Activated CD8-positive, alpha-beta memory T cell treated with anti-CD3 and anti-CD28 coated beads for 36 hours (primary cell): ENCODE measurements around the gene TOX4. TPM values are rescaled to one million over a fixed set of nuclear protein-coding genes. Genes with fewer than 3 reads are reported as not detected.
"Not testable (repeated sequence)": the region's sequence is repeated elsewhere in the genome, so short reads cannot be mapped to it uniquely, and the experiment has no call there.

Source experiments
- CTCF ChIA-PET: fragments of 350-600 bp; sonication (Branson Sonifier 250); formaldehyde crosslinking; loops from one replicate; lab custom pipeline; 2021; ENCODE audit warnings: antibody characterized with exemption; lab: Charles Lee
- POLR2A ChIA-PET: fragments of 350-600 bp; sonication (Branson Sonifier 250); formaldehyde crosslinking; loops from one replicate; lab custom pipeline; 2021; ENCODE audit warnings: antibody characterized with exemption; lab: Charles Lee
- total RNA-seq, 2 experiments: library from RNA; stranded (reverse); gene quantifications; one replicate each; pipeline ENCODE4 v1.2.3, GENCODE V29; 2021

The TOX4 gene
- total RNA-seq, 2 experiments from 2014 or later, result 73.6 to 76.2 TPM

GRCh38 chr14:21525571-21525961 lies 48.6 kb downstream of the TOX4 start:
- POLR2A ChIA-PET, result interaction anchor here (1.8 kb wide), 1 partner anchor 15 kb away, joined by 18 read pairs; the partner anchor contains the start of gene METTL3
- CTCF ChIA-PET, result interaction anchor here (1.0 to 1.5 kb wide), 4 partner anchors 14 to 48 kb away, joined by 3 to 6 read pairs (median 4); partner anchors contain the start of genes METTL3 and TOX4

DNA sequence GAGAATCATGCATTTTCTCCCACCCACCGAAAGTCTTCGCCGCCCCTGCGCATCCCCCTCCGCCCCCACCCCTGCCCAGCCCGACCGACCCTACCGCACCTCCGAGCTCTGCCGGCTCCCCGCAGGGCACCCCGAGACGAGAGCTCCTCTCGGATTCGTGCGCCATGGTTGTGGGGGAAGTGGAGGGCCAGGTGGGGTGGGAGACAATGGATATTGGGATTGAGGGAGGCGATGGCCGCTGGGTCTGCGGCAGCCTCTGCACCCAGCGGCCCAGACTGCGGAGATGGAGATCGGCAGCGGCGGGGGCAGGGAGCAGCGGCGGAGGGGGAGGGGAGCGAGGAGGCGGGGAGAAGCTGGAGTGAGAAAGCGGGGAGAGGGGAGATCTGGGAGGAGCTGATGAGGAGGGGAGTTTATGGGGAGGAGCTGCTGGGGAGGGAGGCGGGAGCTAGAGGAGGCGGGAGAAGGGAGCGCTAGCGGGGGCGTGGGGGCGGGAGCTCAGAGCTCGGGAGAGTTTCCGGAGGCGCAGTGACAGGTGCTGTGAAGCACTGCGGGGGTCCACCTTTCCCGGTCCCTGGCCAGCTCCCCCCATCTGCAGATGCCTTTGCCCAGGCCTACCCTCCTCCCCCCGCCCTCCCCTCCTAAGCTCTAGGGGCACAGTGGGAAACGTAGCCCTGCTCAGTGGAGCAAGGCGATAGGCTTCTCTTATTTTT lies 49.1 kb downstream of the TOX4 start, which contains the start of gene SALL2:
Gene SALL2 (minus strand): TSS at position 385 of the 710 bp plus-strand sequence. CDS start 219 bp downstream, at position 166.
- POLR2A ChIA-PET, result interaction anchor here (0.6 to 1.8 kb wide), 3 partner anchors 16 to 81 kb away, joined by 3 to 18 read pairs (median 3); partner anchors contain the start of gene METTL3

DNA sequence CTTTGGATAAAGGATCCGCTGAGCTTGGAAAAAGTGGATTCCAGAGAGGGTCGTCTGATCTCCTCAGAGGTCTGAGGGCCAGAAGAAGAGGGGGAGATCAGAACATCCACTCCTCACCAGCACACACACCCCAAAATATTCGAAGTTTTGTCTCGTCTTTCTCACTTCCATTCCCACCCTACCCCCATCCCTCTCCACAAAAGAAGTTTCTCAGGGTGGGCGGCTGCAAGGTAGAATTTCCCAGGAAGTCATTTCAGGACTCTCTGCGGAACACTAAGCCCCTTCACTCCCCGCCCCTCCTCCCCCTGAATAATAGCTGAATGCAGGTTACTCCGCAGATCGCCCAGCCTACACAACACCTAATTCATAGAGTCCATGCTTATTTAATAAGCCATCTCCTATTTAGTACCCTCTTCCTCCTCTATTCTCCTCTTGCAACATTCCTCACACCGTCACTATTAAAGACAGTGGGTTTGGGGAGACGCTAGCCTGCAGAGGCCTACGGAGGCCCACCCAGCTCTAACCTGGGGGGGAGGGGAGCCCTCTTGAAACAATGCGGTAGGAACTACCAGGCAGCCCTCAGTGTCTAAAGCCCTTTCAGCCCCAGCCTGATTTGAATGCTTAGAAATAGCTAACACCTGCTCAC lies 49.8 kb downstream of the TOX4 start:
- ChIA-PET CTCF (interaction anchor here (0.9 to 1.5 kb wide), 5 partner anchors 15 to 50 kb away, joined by 3 to 6 read pairs (median 4); partner anchors contain the start of genes METTL3 and TOX4), POLR2A (interaction anchor here (0.6 to 1.8 kb wide), 5 partner anchors 16 to 225 kb away, joined by 3 to 18 read pairs (median 3); partner anchors contain the start of gene METTL3)

More for the DNA sequence above, 49.1 kb downstream of the TOX4 start, which contains the start of gene SALL2:
- CTCF ChIA-PET, result interaction anchor here (0.9 to 1.5 kb wide), 5 partner anchors 15 to 49 kb away, joined by 3 to 6 read pairs (median 4); partner anchors contain the start of genes METTL3 and TOX4

- POLR2A ChIA-PET, result interaction anchor here (0.6 to 1.8 kb wide), 3 partner anchors 17 to 226 kb away, joined by 3 to 18 read pairs (median 5); partner anchors contain the start of gene METTL3
- CTCF ChIA-PET, result no interaction called here
Observed at GRCh38 chr14:21527318-21527679, 50.3 kb downstream of the TOX4 start.

DNA sequence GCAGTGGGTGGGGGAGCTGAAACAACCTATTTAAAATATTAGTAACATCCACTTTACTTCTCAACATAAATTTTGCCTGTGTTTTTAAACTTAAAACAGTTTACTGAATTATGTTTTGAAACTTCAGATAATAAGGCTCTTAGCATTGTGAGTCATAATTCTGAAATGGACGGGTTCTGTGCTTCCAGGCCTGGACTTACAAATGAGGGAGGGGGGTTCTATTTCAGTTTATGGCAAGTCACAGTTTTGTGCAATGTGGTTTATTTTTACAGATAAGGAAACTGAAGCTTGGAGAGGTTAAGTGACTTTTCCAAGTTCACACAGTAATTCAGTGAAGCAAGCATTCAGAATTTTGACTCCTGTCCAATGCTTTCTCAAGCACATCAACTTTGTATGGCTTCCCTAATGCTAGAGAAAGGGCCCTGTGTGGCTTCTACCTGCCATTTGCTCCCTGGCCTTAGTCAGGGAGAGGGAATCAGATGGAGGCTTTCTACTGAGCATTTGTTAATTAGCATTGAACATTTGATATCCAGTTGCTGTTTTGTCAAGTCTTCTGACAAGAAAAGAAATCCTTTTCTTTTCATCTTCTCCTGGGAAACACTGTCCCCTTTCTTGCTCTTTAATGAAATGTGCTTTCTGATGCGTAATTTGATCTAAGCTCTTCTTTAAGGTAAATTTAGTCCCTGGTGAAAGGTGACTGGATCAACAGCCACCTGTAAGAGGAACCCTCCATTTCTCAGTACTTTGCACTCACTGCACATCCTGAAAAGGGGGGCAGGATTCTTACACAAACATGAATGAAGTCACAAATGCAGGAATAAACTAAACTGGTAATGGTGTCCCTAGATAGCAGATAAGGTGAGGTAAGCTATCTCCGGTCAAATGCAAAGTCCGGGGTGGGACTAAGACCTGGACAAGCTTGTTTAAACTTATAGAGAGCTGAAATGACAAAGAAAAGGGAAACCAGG lies 51.7 kb downstream of the TOX4 start:
- ChIA-PET POLR2A (no interaction called here), CTCF (no interaction called here)

DNA sequence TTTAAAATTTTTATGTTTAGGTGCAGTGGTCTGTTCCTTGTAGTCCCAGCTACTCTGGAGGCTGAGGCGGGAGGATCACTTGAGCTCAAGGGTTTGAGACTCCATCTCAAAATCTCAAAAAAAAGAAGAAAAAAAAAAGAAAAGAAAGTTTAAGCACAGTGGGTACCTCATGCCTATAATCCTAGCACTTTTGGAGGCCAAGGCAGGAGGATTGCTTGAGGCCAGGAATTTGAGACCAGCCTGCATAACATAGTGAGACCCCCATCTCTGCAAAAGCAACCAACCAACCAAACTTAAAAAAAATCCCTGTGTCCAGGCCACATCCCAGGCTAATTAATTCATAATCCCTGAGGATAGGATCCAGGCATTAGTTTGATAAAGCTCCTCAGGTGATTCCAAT lies 52.5 kb downstream of the TOX4 start:
- ChIA-PET POLR2A (no interaction called here), CTCF (no interaction called here)

- ChIA-PET POLR2A (no interaction called here), CTCF (no interaction called here)
Observed at GRCh38 chr14:21533294-21533693, 56.3 kb downstream of the TOX4 start.

- CTCF ChIA-PET, result no interaction called here
- POLR2A ChIA-PET, result no interaction called here
Observed at GRCh38 chr14:21534576-21534975, 57.6 kb downstream of the TOX4 start.

DNA sequence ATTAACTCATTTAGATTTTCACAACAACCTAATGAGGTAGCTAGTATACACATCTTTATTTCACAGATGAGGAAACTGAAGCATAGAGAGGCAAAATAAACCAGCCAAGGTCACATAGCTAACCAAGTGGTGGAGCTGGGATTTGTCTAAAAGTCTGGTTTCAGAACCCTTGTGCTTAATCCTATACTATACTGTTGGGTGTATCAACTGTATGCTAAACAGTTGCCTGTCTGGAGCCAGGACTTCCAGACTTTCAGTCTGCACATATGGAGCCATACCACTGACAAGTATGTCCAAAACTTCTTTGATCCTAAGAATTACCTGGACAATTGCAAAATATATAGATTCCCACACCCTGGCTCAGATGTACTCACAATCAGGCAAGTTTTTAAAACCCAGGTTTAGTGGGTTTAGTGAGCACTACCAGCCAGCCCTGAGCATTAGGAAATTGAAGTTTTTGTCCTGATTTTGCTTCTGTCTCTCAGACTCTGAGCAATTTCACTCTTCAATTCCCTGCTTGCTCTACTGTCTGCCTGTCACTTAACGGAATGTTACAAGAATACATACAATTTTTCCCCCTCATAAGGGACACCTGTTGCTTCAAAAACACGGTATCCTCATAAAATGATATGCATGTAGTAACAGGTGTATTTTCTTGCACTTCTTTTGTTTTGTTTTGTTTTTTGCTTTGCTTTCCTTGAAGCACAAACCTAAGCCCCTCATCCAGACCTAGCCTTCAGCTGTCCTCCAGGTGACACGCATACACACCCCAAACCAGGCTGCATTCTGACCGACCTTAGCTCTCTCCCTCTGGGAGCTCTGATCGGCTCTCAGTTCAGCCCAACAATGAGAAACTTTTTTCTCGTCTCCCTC lies 58.8 kb downstream of the TOX4 start:
- CTCF ChIA-PET, result interaction anchor here (0.6 kb wide), 1 partner anchor 66 kb away, joined by 3 read pairs; no protein-coding TSS in a partner anchor
- POLR2A ChIA-PET, result no interaction called here

- ChIA-PET POLR2A (no interaction called here), CTCF (no interaction called here)
Observed at GRCh38 chr14:21536418-21537089, 59.6 kb downstream of the TOX4 start.

DNA sequence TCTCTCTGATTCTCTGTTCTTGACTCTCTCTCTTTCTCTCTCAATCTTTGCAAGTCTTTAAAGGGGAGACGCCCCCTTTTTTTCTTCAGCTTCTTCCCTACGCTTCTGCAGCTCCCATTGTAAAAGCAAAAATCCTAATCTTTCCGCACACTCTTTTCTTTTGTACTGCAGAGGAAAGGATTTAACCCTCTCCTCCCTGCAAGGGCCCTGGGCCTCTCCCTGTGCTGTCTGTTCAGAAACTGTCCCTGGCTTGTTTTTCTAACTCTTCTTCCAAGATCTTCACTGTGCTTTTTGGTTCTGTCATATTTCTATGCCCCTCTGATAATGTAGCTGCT lies 60.1 kb downstream of the TOX4 start:
- CTCF ChIA-PET, result no interaction called here
- POLR2A ChIA-PET, result no interaction called here

DNA sequence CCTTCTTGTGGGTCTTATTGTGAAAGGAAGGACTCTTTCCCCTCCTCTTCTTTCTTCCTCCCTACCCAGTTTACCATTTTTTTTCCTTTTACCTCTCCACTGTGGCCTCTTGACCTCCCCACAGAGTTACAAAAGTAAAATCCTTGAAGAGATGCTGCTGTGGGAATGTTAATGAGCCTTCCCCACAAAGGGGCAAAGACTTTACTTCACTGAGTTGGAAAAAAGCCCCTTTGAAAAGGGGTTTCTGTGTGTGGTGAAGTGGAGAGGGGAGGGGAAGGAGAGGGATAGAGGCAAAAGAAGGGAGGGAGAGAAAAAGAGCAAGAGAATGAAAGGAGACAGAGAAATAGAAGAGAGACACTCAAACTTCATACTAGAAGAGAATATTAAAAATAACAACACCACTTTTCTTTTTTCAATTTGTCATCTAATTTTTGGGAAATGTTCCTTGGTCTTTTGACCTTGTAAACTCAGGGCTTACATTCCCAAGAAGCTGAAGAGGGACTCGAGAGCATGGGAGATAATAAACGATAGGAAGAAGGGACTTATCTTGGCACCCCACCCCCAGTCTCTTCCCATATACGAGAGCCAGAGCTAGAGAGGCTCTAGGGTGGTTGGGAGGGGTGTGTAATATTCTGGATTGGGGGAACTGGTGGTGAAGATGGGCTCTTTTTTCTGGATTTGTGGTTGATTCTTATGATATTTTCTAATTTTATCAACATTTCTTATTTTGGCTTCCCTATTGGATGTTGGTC lies 62.4 kb downstream of the TOX4 start:
- ChIA-PET POLR2A (no interaction called here), CTCF (interaction anchor here (1.2 kb wide), 1 partner anchor 20 kb away, joined by 3 read pairs; no protein-coding TSS in a partner anchor)

GRCh38 chr14:21541413-21542074 lies 64.5 kb downstream of the TOX4 start:
- ChIA-PET POLR2A (no interaction called here), CTCF (interaction anchor here (0.7 kb wide), 2 partner anchors 14 to 17 kb away, joined by 3 read pairs; no protein-coding TSS in a partner anchor)

DNA sequence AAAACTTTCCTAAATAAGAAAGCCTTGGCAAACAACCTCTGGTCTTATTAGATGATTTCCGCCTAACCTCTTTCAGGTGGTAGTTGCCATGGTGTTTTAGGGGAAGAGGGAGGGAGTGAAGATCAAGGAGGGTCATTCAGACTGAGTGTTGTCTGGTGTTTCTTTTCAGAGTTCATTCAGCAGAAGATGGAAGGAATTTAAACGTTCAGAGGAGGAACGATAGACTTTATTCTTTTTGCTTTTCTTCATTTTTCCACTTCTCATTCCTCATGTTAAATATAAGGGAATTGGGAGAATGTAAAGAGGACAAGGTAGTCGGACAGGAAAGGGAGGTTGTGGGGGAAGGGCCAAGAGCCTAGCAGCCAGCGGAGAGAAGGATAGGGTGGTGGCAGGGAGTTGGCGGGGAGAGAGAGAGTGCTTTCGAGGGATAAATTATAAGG lies 66.5 kb downstream of the TOX4 start:
- ChIA-PET CTCF (no interaction called here), POLR2A (no interaction called here)

DNA sequence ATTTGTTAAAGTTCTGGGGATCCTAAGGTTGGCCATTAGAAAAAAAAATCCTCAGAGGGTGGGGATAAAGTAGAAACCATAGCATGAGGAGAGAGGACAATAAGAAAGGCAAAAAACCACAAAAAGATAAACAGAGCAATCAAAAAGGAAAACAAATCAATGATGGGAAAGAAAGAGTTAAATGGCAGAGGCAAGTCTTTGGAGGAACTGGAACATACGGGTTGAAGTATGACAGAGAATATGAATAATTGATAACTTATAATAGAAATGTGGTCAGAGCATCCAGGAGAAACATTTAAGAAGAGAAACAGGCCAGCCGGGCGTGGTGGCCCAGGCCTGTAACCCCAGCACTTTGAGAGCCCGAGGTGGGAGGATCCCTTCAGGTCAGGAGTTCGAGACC lies 67.0 kb downstream of the TOX4 start:
- ChIA-PET CTCF (interaction anchor here (0.6 kb wide), 1 partner anchor 141 kb away, joined by 3 read pairs; no protein-coding TSS in a partner anchor), POLR2A (no interaction called here)

DNA sequence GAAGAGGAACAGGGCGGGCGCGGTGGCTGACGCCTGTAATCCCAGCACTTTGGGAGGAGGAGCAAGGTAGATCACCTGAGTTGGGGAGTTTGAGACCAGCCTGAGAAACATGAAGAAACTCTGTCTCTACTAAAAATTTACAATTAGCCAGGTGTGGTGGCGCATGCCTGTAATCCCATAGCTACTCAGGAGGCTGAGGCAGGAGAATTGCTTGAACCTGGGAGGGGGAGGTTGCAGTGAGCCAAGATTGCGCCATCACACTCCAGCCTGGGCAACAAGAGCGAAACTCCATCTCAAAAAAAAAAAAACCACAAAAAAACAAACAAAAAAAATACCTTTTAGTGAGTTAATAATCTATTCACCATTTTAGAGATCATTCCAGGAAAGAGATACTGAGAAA lies 67.6 kb downstream of the TOX4 start:
- POLR2A ChIA-PET, result not testable (repeated sequence)
- CTCF ChIA-PET, result interaction anchor here (0.6 kb wide), 1 partner anchor 142 kb away, joined by 3 read pairs; no protein-coding TSS in a partner anchor
